GM12892 (cell line): ENCODE data around the gene C1orf210. TPM values are rescaled to one million over a fixed set of nuclear protein-coding genes. Genes with fewer than 3 reads are reported as not detected.

Experiments
- DNase-seq: peaks from one replicate; pipeline ENCODE4 v3.0.0; 2011; ENCODE audit not compliant: insufficient read length
- FAIRE-seq: peaks from 2 replicates; lab custom pipeline; 2011; peaks lifted over from hg19 to GRCh38; lab: Jason Lieb, UNC
- POLR2A ChIP-seq: IDR thresholded peaks from 2 replicates; pipeline ENCODE4 v1.6.1; 2011; ENCODE audit warnings: low read depth, low read length, control low read depth
- POLR2AphosphoS5 ChIP-seq: IDR thresholded peaks from 2 replicates; pipeline ENCODE4 v1.6.1; 2011; ENCODE audit warnings: low read depth, low read length, control low read depth
- TAF1 ChIP-seq: IDR thresholded peaks from 2 replicates; pipeline ENCODE4 v1.6.1; 2011; ENCODE audit warnings: low read depth, mild to moderate bottlenecking, control low read depth, low read length, borderline replicate concordance
- polyA plus RNA-seq: library from polyadenylated mRNA; unstranded; fragments of >200 nt; gene quantifications from one replicate; pipeline ENCODE4 v1.2.1, GENCODE V29; 2012; ENCODE audit warnings: missing spikeins, inconsistent platforms; ENCODE audit not compliant: missing spikeins

Gene C1orf210
- polyA plus RNA-seq = not detected

- DNase-seq = no peak
- TF ChIP-seq POLR2A = no peak
- TF ChIP-seq TAF1 = no peak
- TF ChIP-seq POLR2AphosphoS5 = no peak
Observed at GRCh38 chr1:43285269-43285990, at the start of gene C1orf210. Gene C1orf210, minus strand, starts transcription at chr1:43285581. Its CDS starts 2,311 bp downstream, at chr1:43283270.

GRCh38 chr1:43334453-43335205, 49.2 kb upstream of the C1orf210 start:
- no peak for DNase-seq
- no peak for FAIRE-seq
- TF ChIP-seq TAF1 = no peak
- no peak for TF ChIP-seq POLR2A
- TF ChIP-seq POLR2AphosphoS5 = no peak

More at GRCh38 chr1:43285269-43285990, at the start of gene C1orf210:
- no peak for FAIRE-seq

GRCh38 chr1:43331688-43332087, 46.3 kb upstream of the C1orf210 start:
- no peak for FAIRE-seq
- DNase-seq = no peak
- TF ChIP-seq TAF1 (no peak), POLR2AphosphoS5 (no peak), POLR2A (no peak)

- FAIRE-seq (no peak), DNase-seq (peak; percentile 49)
- TF ChIP-seq POLR2A (no peak), TAF1 (no peak), POLR2AphosphoS5 (no peak)
Observed at GRCh38 chr1:43329995-43330751, 44.8 kb upstream of the C1orf210 start.

GRCh38 chr1:43327549-43328292, 42.3 kb upstream of the C1orf210 start:
- no peak for DNase-seq
- FAIRE-seq = no peak
- TF ChIP-seq TAF1 (no peak), POLR2AphosphoS5 (no peak)

GRCh38 chr1:43325381-43325780, 40.0 kb upstream of the C1orf210 start:
- no peak for FAIRE-seq
- TF ChIP-seq POLR2A (no peak), TAF1 (no peak), POLR2AphosphoS5 (no peak)

GRCh38 chr1:43324810-43325209, 39.4 kb upstream of the C1orf210 start:
- TF ChIP-seq POLR2AphosphoS5 (no peak), POLR2A (no peak)
- DNase-seq (no peak), FAIRE-seq (no peak)

More at GRCh38 chr1:43325381-43325780, 40.0 kb upstream of the C1orf210 start:
- DNase-seq = no peak

- DNase-seq (no peak), FAIRE-seq (no peak)
- TF ChIP-seq POLR2A (no peak), POLR2AphosphoS5 (no peak), TAF1 (no peak)
Observed at GRCh38 chr1:43322506-43322905, 37.1 kb upstream of the C1orf210 start.

- DNase-seq = no peak
- no peak for FAIRE-seq
- no peak for TF ChIP-seq POLR2AphosphoS5
Observed at GRCh38 chr1:43321331-43321891, 36.0 kb upstream of the C1orf210 start.

GRCh38 chr1:43319766-43320165, 34.4 kb upstream of the C1orf210 start:
- FAIRE-seq = no peak
- TF ChIP-seq POLR2A (no peak), TAF1 (no peak), POLR2AphosphoS5 (no peak)
- DNase-seq = no peak
